ENCODE results near the gene TYW1B.
"Not testable (repeated sequence)": the region's sequence is repeated elsewhere in the genome, so short reads cannot be mapped to it uniquely, and the experiment has no call there.

DNA sequence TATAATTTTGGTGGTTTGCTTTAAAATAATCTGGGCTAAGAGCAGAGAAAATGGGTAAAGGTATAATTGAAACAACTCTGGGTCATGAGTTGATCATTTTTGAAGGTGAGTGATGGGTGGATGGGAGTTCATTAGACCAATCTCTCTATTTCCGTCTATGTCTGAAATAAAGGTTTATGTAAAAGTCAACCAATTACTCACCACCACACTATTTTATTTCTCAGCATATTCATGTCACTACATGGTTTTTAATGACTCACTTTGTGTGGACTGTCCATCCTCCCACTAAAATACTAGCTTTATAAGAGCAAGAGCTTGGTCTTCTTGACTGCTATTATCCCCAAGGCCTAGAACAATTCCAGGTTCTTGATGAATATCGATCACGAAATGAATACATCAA, 199.6 kb downstream of the TYW1B start:
- TF ChIP-seq, protein P1, sequence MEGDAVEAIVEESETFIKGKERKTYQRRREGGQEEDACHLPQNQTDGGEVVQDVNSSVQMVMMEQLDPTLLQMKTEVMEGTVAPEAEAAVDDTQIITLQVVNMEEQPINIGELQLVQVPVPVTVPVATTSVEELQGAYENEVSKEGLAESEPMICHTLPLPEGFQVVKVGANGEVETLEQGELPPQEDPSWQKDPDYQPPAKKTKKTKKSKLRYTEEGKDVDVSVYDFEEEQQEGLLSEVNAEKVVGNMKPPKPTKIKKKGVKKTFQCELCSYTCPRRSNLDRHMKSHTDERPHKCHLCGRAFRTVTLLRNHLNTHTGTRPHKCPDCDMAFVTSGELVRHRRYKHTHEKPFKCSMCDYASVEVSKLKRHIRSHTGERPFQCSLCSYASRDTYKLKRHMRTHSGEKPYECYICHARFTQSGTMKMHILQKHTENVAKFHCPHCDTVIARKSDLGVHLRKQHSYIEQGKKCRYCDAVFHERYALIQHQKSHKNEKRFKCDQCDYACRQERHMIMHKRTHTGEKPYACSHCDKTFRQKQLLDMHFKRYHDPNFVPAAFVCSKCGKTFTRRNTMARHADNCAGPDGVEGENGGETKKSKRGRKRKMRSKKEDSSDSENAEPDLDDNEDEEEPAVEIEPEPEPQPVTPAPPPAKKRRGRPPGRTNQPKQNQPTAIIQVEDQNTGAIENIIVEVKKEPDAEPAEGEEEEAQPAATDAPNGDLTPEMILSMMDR (IDR thresholded peaks at IDR 0.05), result not testable (repeated sequence)
- TF ChIP-seq POLR2A, EP300 (IDR thresholded peaks at IDR 0.05): not testable (repeated sequence)

Measured in tibial nerve (tissue), 4 donors.